GM12891 (cell line): ENCODE results near the gene AQP1.

Source experiments
- DNase-seq: peaks from one replicate; pipeline ENCODE4 v3.0.0; 2011; ENCODE audit warnings: low spot score; ENCODE audit not compliant: insufficient read length
- FAIRE-seq: peaks from 2 replicates; lab custom pipeline; 2011; peaks lifted over from hg19 to GRCh38; lab: Jason Lieb, UNC
- PAX5 ChIP-seq: IDR thresholded peaks from 2 replicates; pipeline ENCODE4 v1.6.1; 2011; ENCODE audit warnings: low read length, moderate library complexity, mild to moderate bottlenecking; ENCODE audit not compliant: insufficient read depth, severe bottlenecking
- POLR2A ChIP-seq: IDR thresholded peaks from 2 replicates; pipeline ENCODE4 v1.6.1; 2011; ENCODE audit warnings: low read depth, low read length, control low read depth
- POLR2AphosphoS5 ChIP-seq: IDR thresholded peaks from 2 replicates; pipeline ENCODE4 v1.6.1; 2011; ENCODE audit warnings: low read depth, low read length, control low read depth
- POU2F2 ChIP-seq: IDR thresholded peaks from 2 replicates; pipeline ENCODE4 v1.6.1; 2011; ENCODE audit warnings: low read depth, mild to moderate bottlenecking, control low read depth, low read length, moderate library complexity
- SPI1 ChIP-seq: IDR thresholded peaks from 2 replicates; pipeline ENCODE4 v1.6.1; 2011; ENCODE audit warnings: low read depth, low read length, control low read depth
- TAF1 ChIP-seq: IDR thresholded peaks from 2 replicates; pipeline ENCODE4 v1.6.1; 2011; ENCODE audit warnings: low read depth, low read length, control low read depth

Gene AQP1

GRCh38 chr7:30938435-30939316 is 27.0 kb downstream of the AQP1 start:
- DNase-seq (peak; percentile 71), FAIRE-seq (peak; percentile 96)
- no peak for TF ChIP-seq POU2F2
- no peak for TF ChIP-seq PAX5
- TF ChIP-seq POLR2AphosphoS5 = no peak
- no peak for TF ChIP-seq TAF1
- TF ChIP-seq POLR2A = no peak
- TF ChIP-seq SPI1 = no peak

- DNase-seq (no peak), FAIRE-seq (no peak)
- TF ChIP-seq SPI1 (no peak), PAX5 (no peak), POLR2A (no peak), POU2F2 (no peak), TAF1 (no peak), POLR2AphosphoS5 (no peak)
Measured at GRCh38 chr7:30941582-30942323, 30.1 kb downstream of the AQP1 start.

- TF ChIP-seq POLR2A (no peak), POU2F2 (no peak), PAX5 (no peak), TAF1 (no peak), POLR2AphosphoS5 (no peak), SPI1 (no peak)
- no peak for DNase-seq
- FAIRE-seq = no peak
Measured at GRCh38 chr7:30950197-30950596, 38.5 kb downstream of the AQP1 start.

- no peak for FAIRE-seq
- TF ChIP-seq SPI1 = no peak
- TF ChIP-seq POLR2AphosphoS5 = no peak
- TF ChIP-seq POLR2A = no peak
- no peak for TF ChIP-seq POU2F2
- no peak for TF ChIP-seq PAX5
- no peak for TF ChIP-seq TAF1
- DNase-seq = no peak
Measured at GRCh38 chr7:30954914-30955313, 43.3 kb downstream of the AQP1 start.

- no peak for DNase-seq
- no peak for FAIRE-seq
- no peak for TF ChIP-seq POLR2A
- no peak for TF ChIP-seq POLR2AphosphoS5
- no peak for TF ChIP-seq PAX5
- TF ChIP-seq POU2F2 = no peak
- TF ChIP-seq TAF1 = no peak
- TF ChIP-seq SPI1 = no peak
Measured at GRCh38 chr7:30956704-30957103, 45.1 kb downstream of the AQP1 start.

GRCh38 chr7:30963842-30964241 is 52.2 kb downstream of the AQP1 start, which contains the start of gene GHRHR:
GHRHR (plus strand) TSS chr7:30963953; CDS start chr7:30964069, 116 bp downstream.
- no peak for DNase-seq
- TF ChIP-seq SPI1 = no peak
- TF ChIP-seq POLR2A = no peak
- TF ChIP-seq POU2F2 = no peak
- TF ChIP-seq POLR2AphosphoS5 = no peak
- no peak for TF ChIP-seq TAF1
- no peak for TF ChIP-seq PAX5
- no peak for FAIRE-seq

GRCh38 chr7:30965372-30965771 is 53.7 kb downstream of the AQP1 start:
- TF ChIP-seq POU2F2 (no peak), POLR2A (no peak), TAF1 (no peak), SPI1 (no peak), POLR2AphosphoS5 (no peak), PAX5 (no peak)
- FAIRE-seq (no peak), DNase-seq (no peak)

- FAIRE-seq (no peak), DNase-seq (no peak)
- TF ChIP-seq TAF1 = no peak
- no peak for TF ChIP-seq POU2F2
- no peak for TF ChIP-seq POLR2A
- TF ChIP-seq SPI1 = no peak
- no peak for TF ChIP-seq POLR2AphosphoS5
- TF ChIP-seq PAX5 = no peak
Measured at GRCh38 chr7:30965883-30966282, 54.2 kb downstream of the AQP1 start.

GRCh38 chr7:30968294-30968693 is 56.6 kb downstream of the AQP1 start:
- FAIRE-seq (no peak), DNase-seq (no peak)
- TF ChIP-seq POLR2AphosphoS5 (no peak), PAX5 (no peak), POU2F2 (no peak), TAF1 (no peak), SPI1 (peak; percentile 58; the same call in 1 of the 2 replicates), POLR2A (no peak)
